HEK293 (cell line): ENCODE measurements around the gene SFPQ.

Experiments used
- CTCF ChIP-seq: fragments of 450-650 bp; formaldehyde crosslinking; IDR thresholded peaks from 2 replicates; pipeline ENCODE4 v1.5.1; 2016; ENCODE audit warnings: missing biosample characterization, missing genetic modification characterization
- PBX3 ChIP-seq: sonication (generic); formaldehyde crosslinking; IDR thresholded peaks from 2 replicates; pipeline ENCODE4 v1.8.1; 2022; ENCODE audit warnings: mild to moderate bottlenecking, moderate library complexity, missing genetic modification reagents
- ZNF121 ChIP-seq: fragments of 450-650 bp; formaldehyde crosslinking; IDR thresholded peaks from 2 replicates; pipeline ENCODE4 v1.5.1; 2016; ENCODE audit warnings: missing biosample characterization, missing genetic modification characterization
- ZNF776 ChIP-seq: fragments of 450-650 bp; formaldehyde crosslinking; IDR thresholded peaks from 2 replicates; pipeline ENCODE4 v1.5.0; 2017; ENCODE audit warnings: missing biosample characterization, missing genetic modification characterization, borderline replicate concordance
- ZNF777 ChIP-seq: fragments of 450-650 bp; formaldehyde crosslinking; IDR thresholded peaks from 2 replicates; pipeline ENCODE4 v1.5.1; 2017; ENCODE audit warnings: missing biosample characterization, missing genetic modification characterization, borderline replicate concordance

- TF ChIP-seq ZNF121 (no peak), ZNF777 (tag by site-specific recombination) (no peak), CTCF (no peak), PBX3 (CRISPR knock-in tag) (no peak), ZNF776 (tag by site-specific recombination) (no peak)
Observed at GRCh38 chr1:35229587-35230360, 36.8 kb upstream of the SFPQ start.
